Brain microvascular endothelial cell (primary cell): ENCODE data around the gene KRT83.

ENCODE experiments used
- DNase-seq: peaks from one replicate; pipeline ENCODE4 v3.0.0-alpha.2; 2020
- H3K27ac ChIP-seq: fragments of 250-450 bp; sonication (Bioruptor Pico); 2 replicates; pipeline ENCODE4 v1.5.1; 2020; ENCODE audit warnings: mild to moderate bottlenecking, moderate library complexity
- H3K27me3 ChIP-seq: fragments of 250-450 bp; sonication (Bioruptor Pico); replicated peaks from 2 replicates; pipeline ENCODE4 v1.5.1; 2020; ENCODE audit warnings: mild to moderate bottlenecking
- H3K36me3 ChIP-seq: fragments of 250-450 bp; sonication (Bioruptor Pico); replicated peaks from 2 replicates; pipeline ENCODE4 v1.5.1; 2020; ENCODE audit warnings: mild to moderate bottlenecking
- H3K4me3 ChIP-seq: 2 replicates; pipeline ENCODE4 v1.5.1; 2011; ENCODE audit warnings: low read depth, mild to moderate bottlenecking, control low read depth, low read length, moderate library complexity
- CTCF ChIP-seq: IDR thresholded peaks from 2 replicates; pipeline ENCODE4 v1.5.1; 2011; ENCODE audit warnings: low read depth, mild to moderate bottlenecking, moderate library complexity, low read length, control low read depth, inconsistent platforms; ENCODE audit errors: missing control alignments
- in situ Hi-C: cut with HindIII; loops from 2 replicates; pipeline ENCODE4 v1.10.0; 2017; ENCODE audit warnings: low sequenced_read_pairs, low pct_ligation_motif_present

KRT83 gene

GRCh38 chr12:52311285-52311648, 9.9 kb downstream of the KRT83 start:
- H3K4me3 ChIP-seq: no peak overlapping the region
- H3K27me3 ChIP-seq: peaks cover 31% of the 10 kb centered on the region
- DNase-seq: no peak
- no peaks in the 10 kb centered on the region for H3K36me3 ChIP-seq
- in situ Hi-C loops: no loop called here
- no peak for TF ChIP-seq CTCF
- no peak overlapping the region for H3K27ac ChIP-seq

GRCh38 chr12:52310622-52311284, 10.4 kb downstream of the KRT83 start:
- H3K4me3 ChIP-seq: no peak overlapping the region
- peaks cover 31% of the 10 kb centered on the region for H3K27me3 ChIP-seq
- peak; percentile 6 for DNase-seq
- H3K36me3 ChIP-seq: no peaks in the 10 kb centered on the region
- H3K27ac ChIP-seq: no peak overlapping the region
- TF ChIP-seq CTCF: no peak
- in situ Hi-C loops: no loop called here

- no peak for TF ChIP-seq CTCF
- no peak for DNase-seq
- Histone ChIP-seq H3K27me3 (peaks cover 23% of the 10 kb centered on the region), H3K27ac (no peak overlapping the region), H3K36me3 (no peaks in the 10 kb centered on the region), H3K4me3 (peak overlapping the region; percentile 46)
- in situ Hi-C loops: no loop called here
These were observed 12.3 kb downstream of the KRT83 start for GRCh38 chr12:52308806-52309425.

GRCh38 chr12:52307836-52308805, 13.1 kb downstream of the KRT83 start:
- peak overlapping the region; percentile 46 for H3K4me3 ChIP-seq
- H3K27me3 ChIP-seq: peaks cover 22% of the 10 kb centered on the region
- peak; percentile 20 for DNase-seq
- no peak overlapping the region for H3K27ac ChIP-seq
- in situ Hi-C loops: no loop called here
- TF ChIP-seq CTCF: no peak
- H3K36me3 ChIP-seq: no peaks in the 10 kb centered on the region

- Histone ChIP-seq H3K27me3 (peaks cover 10% of the 10 kb centered on the region), H3K27ac (no peak overlapping the region), H3K4me3 (no peak overlapping the region), H3K36me3 (no peaks in the 10 kb centered on the region)
- DNase-seq: no peak
- in situ Hi-C loops: no loop called here
- no peak for TF ChIP-seq CTCF
These were observed 14.5 kb downstream of the KRT83 start for GRCh38 chr12:52306731-52307130.
